Measurements from ENCODE around the gene CHL1.

DNA sequence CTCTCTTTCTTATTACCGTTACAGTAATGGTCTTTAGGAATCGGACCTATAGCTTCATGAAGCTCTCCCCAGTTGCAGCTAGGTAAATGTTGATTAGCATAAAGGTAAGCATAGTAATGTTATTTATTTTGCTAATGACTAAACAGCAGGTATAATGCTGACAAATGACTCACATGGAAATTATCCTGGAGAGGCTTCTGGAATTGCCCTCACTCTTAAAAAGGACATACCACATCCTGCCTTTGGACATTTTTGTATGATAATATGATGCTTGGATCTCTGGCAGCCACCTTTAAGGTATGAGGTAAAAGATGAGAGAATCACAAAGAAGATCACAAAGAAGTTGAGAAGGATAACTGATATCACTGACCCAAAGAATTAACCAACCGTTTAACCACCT, 238.6 kb downstream of the CHL1 start:
- TF ChIP-seq, protein P1, sequence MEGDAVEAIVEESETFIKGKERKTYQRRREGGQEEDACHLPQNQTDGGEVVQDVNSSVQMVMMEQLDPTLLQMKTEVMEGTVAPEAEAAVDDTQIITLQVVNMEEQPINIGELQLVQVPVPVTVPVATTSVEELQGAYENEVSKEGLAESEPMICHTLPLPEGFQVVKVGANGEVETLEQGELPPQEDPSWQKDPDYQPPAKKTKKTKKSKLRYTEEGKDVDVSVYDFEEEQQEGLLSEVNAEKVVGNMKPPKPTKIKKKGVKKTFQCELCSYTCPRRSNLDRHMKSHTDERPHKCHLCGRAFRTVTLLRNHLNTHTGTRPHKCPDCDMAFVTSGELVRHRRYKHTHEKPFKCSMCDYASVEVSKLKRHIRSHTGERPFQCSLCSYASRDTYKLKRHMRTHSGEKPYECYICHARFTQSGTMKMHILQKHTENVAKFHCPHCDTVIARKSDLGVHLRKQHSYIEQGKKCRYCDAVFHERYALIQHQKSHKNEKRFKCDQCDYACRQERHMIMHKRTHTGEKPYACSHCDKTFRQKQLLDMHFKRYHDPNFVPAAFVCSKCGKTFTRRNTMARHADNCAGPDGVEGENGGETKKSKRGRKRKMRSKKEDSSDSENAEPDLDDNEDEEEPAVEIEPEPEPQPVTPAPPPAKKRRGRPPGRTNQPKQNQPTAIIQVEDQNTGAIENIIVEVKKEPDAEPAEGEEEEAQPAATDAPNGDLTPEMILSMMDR (conservative IDR thresholded peaks at IDR 0.05; ENCODE audit: low read depth in 2 of 2), result no peak
- TF ChIP-seq EZH2 (IDR thresholded peaks at IDR 0.05; ENCODE audit: low read depth, unreplicated experiment) (no peak), POLR2AphosphoS5 (IDR thresholded peaks at IDR 0.05; ENCODE audit: low read depth) (no peak), CREB1 (CRISPR knock-in tag; IDR thresholded peaks at IDR 0.05; ENCODE audit: low read depth) (no peak)
